GM18505 (cell line): Measurements from ENCODE around the gene RNF150.

Experiments
- ATAC-seq: cut with Tn5 transposase; IDR thresholded peaks from one replicate; pipeline ENCODE4 v1.9.1; 2021; ENCODE audit not compliant: unreplicated experiment
- POLR2A ChIP-seq: IDR thresholded peaks from 4 replicates; pipeline ENCODE4 v1.6.1; 2011; ENCODE audit warnings: borderline replicate concordance; ENCODE audit not compliant: insufficient read depth, insufficient read length; ENCODE audit errors: extremely low read depth

The RNF150 gene

DNA sequence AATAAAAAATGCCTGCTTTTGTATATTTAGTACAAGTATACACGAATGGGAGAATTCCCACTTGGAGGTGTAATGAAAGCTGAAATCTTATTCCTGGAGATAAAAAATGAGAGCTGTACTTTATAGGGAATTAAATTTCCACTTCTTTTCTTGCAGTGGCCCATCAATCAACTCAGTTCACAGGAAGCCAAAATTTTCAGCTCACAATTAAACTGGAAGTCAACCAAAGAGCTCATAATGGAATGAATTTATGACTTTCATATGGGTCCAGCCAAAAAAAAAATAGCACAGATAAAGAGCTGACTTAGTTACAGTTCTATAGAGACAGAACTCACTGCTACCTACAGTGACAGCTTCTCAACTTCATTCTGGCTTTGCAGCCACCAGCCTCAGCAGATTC, 261.9 kb downstream of the RNF150 start:
- ATAC-seq, result no peak
- no peak for TF ChIP-seq POLR2A

DNA sequence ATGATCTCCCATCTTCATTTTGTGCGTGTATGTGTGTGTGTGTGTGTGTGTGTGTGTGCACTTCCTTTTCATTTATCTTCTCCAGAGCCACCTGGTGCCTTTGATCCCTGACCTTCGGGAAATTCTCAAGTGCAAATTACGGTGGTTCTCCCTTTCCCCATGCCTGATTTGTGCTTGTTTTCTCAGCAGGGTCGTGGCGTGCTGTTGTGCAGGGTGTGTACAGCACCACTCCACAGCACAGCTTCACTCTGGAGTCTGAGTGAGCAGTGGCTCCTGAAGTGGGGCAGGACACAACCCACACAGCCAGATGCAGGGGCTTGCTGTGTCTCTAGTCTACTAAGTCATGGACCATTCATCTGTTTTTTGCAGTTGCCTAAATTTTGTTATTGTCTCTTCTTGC, 262.8 kb downstream of the RNF150 start:
- no peak for TF ChIP-seq POLR2A
- no peak for ATAC-seq

DNA sequence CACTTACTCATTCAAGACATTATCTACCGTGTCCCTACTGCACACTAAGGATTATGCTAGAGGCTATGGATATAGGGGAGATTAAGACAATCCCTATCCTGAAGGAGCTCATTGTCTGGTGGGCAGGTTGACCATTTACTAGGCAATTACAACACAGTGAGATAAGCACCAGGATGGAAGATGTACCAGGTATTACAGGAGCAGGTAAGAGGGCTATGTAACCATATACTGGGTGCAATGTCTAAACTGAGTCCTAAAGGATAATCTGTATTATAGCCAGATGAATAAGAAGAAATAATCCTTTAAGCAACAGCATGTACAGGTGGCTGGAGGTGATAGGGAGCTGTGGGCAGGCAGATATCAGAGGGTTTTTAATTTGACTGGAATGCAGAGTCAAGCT, 263.8 kb downstream of the RNF150 start:
- no peak for ATAC-seq
- TF ChIP-seq POLR2A, result no peak

DNA sequence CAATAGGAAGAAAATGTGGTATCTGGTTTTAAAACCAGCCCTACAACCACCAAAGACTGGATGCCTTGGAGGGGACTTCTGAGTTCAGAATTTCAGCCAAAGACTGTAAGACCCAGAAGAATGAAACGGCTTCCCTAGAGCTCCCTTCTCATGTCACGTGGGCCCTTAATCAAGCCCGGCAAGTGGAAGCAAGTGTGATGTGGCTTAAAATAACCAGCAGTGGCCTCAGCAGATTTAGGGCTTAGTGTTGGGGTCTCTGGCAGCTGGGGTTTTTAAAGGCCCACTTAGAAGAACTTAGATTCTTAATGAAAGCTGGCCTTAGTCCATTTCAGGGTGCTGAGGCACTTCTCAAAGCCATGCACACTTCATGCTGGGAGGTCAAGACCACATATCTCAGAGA, 265.9 kb downstream of the RNF150 start:
- ATAC-seq, result no peak
- no peak for TF ChIP-seq POLR2A

DNA sequence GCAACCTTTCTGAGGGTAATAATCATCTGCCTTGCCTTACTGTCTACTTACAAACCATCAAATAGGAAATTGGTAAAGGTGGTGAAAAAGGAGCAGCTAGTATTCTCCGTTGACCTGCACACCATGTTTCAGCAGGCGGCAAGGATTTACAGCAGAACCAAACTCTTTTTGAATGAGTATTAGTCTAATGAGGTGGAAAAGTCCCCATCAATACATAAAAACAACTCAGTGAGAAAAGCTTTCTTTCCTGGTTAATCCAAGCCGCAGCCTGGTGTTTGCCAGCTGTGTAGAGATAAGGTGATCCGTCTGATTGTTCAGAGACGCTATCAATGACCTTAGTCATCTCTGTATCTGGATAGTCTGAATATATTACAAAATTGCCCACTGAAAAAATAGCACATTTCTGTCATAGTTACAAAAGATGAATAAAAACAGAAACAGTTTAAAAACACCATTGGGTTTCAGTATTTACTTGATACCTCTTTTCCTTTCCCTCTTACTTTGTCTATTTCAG, 266.7 kb downstream of the RNF150 start:
- no peak for ATAC-seq
- no peak for TF ChIP-seq POLR2A

DNA sequence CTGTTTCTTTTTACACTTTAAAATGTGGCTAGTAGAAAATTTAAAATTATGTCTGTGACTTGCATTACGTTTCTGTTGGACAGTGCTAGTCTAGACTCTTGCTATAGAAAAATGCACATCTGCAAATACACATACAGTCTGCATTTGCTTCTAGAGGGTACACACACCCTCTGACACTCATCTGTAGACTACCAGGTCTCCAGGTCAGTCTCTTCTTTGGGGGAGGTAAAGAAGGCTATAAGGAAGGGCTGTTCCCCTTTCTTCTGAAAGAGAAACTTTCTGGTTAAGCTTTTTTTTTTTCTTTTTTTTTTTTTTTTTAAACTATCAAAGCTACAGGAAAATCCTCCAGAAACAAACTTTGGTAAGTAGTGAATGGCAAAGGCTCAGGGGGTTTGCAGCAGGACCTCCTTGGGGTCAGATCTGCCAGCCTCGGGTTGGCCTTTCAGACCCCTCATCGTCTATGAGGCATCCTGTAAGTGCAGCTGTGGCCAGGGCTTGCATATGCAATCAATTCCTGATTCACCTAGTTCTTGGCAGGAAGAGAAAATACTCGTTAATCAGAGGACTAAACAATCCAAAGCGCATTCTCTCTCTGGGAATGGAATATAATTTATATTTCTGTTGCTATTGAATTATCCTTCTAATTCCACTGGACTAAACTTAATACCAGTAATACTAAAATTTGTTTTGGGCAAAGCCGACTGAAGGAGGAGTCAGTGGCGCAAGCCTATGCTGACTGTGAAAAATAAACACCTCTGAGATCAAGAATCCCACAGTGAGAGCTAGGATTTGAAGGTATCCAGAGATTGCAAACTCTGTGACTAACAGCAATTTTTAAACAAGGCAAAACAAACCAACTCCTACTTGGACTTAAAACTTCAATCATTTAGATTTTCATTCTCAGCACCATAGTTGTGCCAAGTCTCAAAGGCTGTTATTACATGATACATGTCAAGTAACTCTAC, 267.7 kb downstream of the RNF150 start:
- no peak for TF ChIP-seq POLR2A
- ATAC-seq, result no peak

GRCh38 chr4:140863197-140863596, 270.1 kb downstream of the RNF150 start:
- no peak for ATAC-seq
- TF ChIP-seq POLR2A, result no peak

DNA sequence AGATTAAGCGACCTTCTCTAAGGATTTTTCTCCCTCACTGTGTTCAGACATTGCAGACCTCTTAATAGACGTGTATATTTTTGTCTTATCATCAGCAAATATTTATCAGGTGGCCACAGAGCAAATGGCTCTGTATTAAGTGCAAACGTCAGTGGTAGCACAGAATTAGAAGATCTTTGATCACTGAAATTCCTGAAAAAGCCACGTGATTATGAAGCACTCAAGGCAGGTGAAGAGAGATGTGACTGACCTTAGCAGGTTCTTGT, 271.2 kb downstream of the RNF150 start:
- TF ChIP-seq POLR2A, result no peak
- no peak for ATAC-seq

DNA sequence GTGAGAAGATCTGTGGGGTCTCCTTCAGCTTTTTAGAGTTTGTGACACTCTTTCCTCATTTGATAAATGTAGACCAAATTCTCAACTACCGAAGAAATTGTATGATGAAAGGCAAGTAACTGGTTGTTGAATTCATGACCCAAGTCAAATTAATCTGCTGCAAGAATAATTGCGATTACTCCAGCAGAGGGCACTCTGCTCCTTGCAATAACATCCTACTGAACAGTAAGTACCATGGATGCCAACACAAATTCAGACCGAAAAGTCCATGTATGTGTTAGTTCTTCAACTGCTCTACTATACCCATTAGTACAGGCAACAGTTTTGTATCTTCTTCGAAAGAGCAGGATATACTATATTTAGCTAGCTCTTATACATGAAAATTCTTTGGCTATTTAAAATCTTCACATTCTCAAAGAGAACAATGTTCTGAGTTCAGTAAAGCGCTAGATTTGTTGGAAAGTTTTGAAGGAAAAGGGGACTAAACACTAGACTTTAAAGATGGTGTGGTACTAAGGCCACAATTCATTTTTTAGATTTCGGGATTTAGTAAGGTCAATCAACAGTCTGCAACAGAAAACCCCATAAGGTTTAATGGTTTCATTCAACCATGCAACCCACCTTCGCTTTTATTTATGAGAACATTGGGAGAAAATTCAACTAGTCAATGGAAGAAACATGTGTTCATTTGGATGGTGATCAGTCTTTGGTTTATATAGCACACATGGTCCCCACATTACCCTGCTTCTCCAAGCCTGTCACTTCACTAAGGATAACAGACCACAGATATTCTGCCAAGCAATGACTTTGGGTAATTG, 271.7 kb downstream of the RNF150 start:
- no peak for ATAC-seq
- TF ChIP-seq POLR2A, result no peak

DNA sequence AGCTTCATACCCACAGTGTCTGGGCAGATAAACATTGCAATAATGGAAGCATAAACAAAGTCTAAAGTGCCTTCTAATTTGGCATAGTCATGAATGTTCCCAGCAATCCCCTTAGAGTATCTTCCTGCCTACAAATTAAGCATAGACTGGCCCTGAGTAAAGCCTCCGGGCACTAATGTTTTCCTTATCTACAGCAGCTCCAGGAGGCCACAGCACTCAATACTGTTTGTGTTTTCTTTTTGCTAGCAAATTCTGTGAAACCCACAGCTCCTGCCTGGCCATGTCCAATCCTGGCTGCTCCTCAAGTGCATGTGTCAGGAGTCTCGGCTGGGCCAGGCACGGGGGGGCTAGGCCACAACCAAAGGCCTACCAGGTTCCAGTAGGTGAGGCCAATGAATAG, 274.4 kb downstream of the RNF150 start:
- no peak for ATAC-seq
- no peak for TF ChIP-seq POLR2A

DNA sequence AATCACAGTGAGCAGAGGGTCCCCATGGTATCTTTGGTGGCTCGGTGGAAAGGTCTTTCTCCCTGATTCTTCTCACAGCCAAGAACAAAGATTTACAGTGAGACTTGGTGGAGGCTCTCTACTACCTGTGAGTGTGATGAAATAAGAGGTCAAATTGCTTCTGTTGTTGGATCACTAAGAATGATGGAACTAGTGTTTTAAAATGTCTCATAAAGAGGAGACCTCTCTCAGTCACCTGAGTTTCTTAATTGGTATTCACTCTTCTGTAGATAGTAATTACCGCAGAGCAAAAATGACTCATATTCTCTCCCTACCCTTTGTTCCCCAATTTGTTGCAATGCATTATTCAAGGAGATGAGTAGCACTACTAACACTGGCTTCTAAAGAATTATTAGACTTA, 276.2 kb downstream of the RNF150 start:
- ATAC-seq, result no peak
- no peak for TF ChIP-seq POLR2A

DNA sequence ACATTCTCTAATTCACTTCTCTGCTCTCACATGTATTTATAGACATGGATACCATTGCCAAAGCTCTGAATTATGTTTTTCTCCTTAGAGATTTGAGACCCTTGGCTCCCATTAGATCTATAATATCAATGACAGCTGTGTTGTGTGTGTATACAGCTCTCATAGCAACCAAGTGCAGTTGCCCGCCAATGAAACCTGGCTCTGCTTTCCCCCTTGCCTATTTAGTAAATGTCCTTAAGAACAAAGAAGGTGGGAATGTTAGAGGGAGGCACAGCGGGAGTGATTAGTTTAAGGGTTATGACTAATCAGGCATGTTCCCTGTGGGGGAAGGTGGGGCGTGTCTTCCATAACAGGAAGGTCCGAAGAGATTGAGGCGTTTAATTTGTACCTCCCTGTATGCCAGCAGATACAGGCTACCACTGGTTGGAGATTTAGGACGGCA, 276.6 kb downstream of the RNF150 start:
- no peak for TF ChIP-seq POLR2A

DNA sequence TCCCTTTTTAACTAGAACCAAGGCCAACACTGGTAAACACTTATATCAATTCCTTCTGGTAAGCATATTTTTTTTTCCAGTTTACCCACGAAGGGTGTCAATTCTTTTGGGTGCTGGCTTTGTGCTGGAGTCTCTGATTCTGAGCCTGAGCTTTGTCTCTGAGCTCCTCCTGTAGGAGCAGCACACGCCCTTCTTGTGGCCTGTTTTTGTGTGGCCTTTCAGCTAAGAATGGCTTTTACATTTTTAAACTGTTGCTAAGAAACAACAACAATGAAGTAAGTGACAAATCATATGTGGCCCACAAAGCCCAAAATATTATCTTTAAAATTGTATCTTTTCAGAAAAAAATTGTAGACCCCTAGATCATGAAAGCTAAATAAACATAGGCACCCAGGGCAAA, 279.1 kb downstream of the RNF150 start:
- TF ChIP-seq POLR2A, result no peak
- ATAC-seq, result no peak

More for the DNA sequence above, 276.6 kb downstream of the RNF150 start:
- ATAC-seq, result no peak

DNA sequence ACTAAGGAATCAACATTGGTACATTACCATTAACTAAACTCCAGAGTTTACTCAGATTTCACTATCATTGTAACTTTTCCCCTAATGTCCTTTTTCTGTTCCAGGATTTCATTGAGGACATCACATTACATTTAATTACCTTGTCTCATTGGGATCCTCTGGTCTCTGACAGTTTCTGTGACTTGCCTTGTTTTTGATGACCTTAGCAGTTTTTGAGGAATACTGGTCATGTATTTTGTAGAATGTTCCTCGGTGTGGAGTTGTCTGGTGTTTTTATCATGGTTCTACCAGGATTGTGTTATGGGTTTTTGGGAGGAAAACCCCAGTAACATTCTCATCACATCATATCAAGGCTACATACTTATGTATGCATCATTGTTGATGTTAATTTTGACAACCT, 281.5 kb downstream of the RNF150 start:
- no peak for ATAC-seq
- no peak for TF ChIP-seq POLR2A
